Neuron (in vitro differentiated cells): Measurements from ENCODE around the gene PPDPF.

Experiments used
- H2AFZ ChIP-seq: one replicate; pipeline ENCODE4 v1.6.1; 2013; ENCODE audit warnings: low read depth, mild to moderate bottlenecking, inconsistent platforms, low read length, moderate library complexity
- H3K27me3 ChIP-seq: one replicate; pipeline ENCODE4 v1.6.1; 2013; ENCODE audit warnings: low read length; ENCODE audit not compliant: insufficient read depth
- H3K36me3 ChIP-seq: one replicate; pipeline ENCODE4 v1.6.1; 2013; ENCODE audit warnings: low read length; ENCODE audit not compliant: insufficient read depth
- H3K4me1 ChIP-seq: one replicate; pipeline ENCODE4 v1.6.1; 2013; ENCODE audit warnings: low read length; ENCODE audit not compliant: insufficient read depth
- H3K4me3 ChIP-seq: 2 replicates; pipeline ENCODE4 v1.5.1; 2013; ENCODE audit warnings: mild to moderate bottlenecking, low read length, moderate library complexity
- H3K9me3 ChIP-seq: one replicate; pipeline ENCODE4 v1.6.1; 2013; ENCODE audit warnings: low read length

Gene PPDPF

DNA sequence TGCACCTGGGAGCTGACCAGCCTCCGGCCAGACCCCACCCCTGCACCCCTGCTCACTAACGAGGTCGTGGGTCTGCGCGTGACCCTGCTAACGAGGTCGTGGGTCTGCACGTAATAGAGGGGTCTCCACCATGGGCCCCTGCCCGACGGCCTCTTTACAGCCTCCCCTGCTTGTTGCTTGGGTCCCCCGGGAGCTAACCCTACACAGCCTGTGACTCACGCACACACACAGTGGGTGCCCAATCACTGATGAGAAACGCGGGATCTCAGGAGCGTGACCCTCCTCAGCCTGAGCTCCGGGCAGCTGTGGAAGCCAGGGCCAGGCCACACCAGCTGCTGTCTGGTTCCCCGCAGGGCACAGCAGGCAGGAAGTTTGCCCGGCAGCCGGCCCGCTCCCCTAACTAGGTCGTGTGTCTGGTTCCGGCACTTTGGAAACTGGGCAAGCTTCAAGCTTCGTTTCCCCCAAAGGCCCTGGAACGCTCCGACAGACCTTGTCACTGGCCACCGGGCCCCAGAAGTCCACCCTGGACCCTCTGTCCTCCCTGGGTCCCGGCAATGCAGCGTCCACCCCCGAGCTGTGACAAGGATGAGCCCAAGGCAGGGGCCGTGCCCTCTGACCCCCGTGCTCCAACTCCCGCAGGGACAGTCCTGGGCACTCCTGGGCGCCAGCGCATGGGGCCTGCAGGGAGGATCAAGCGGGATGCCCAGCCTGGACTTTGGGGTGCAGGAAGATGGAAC is 15.8 kb downstream of the PPDPF start:
- Histone ChIP-seq H2AFZ (no peak overlapping the region), H3K9me3 (no peaks in the 10 kb centered on the region), H3K36me3 (no peaks in the 10 kb centered on the region), H3K27me3 (peaks cover 5% of the 10 kb centered on the region), H3K4me3 (no peak overlapping the region), H3K4me1 (peaks cover 9% of the 10 kb centered on the region)

DNA sequence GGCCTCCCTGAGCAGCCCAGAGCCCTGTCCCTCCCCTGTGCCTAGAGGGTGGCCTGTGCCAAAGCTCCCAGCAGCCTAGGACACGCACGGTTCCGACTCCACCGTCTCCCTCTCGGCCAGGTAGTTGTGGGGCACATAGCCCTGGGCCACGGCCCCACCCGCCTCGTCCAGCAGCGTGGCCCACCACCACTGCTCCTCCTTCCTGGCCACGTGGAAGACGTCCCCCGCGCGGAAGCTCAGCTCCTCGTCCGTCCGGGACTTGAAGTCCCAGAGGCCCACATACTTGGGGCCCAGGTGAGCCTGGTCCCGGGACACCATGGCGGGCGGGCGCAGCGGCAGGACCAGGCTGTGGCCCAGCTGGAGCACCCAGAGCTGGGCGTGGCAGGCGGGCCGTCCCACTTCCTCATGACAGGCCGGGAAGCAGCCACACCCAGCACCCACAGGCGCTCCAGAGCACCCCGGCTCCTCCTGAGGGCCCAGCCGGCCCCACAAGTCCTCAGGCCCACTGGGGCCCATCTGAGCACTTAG is 16.5 kb downstream of the PPDPF start, which contains the start of gene PTK6:
PTK6 (minus strand) TSS at position 380 of the 528 bp plus-strand sequence; CDS start at position 318, 62 bp downstream.
- peaks cover 5% of the 10 kb centered on the region for H3K27me3 ChIP-seq
- no peaks in the 10 kb centered on the region for H3K9me3 ChIP-seq
- H3K36me3 ChIP-seq: no peaks in the 10 kb centered on the region
- H3K4me3 ChIP-seq: no peak within 1 kb of the TSS
- H3K4me1 ChIP-seq: peaks cover 9% of the 10 kb centered on the region
- H2AFZ ChIP-seq: no peak within 1 kb of the TSS

DNA sequence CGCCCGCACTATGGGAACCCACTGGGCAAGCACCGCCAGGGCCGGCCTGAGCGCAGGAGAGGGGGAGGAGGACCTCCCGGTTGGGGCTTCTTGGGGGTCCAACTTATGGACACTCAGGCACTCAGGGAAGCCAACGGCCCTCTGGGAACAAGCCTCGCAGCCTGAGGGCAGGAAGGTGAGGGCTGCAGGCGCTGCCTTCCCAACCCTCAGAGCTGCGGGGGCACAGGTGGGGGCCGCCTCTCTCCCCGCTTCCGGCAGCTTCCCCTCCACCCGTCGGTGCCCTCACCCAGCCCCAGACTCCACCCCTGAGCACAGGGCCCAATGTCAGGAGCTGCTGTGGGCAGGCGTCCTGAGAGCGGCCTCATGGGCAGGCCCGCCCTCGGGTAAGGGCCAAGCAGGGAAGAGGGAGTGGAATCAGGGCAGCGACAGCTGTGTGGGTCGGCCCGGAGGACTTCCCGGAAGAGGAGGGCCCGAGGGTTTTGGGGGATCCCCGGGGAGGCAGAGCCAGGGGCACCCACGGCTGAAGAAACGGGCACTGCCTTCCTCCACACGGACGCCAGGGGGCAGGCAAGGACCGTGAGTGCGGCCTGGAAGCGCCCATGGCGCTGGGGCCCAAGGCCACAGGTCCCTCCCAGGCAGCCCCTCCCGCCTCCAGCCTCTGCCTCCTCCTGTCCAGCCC is 17.1 kb downstream of the PPDPF start:
- no peaks in the 10 kb centered on the region for H3K36me3 ChIP-seq
- H2AFZ ChIP-seq: no peak overlapping the region
- no peak overlapping the region for H3K4me3 ChIP-seq
- H3K4me1 ChIP-seq: peaks cover 9% of the 10 kb centered on the region
- H3K27me3 ChIP-seq: peaks cover 5% of the 10 kb centered on the region
- no peaks in the 10 kb centered on the region for H3K9me3 ChIP-seq

DNA sequence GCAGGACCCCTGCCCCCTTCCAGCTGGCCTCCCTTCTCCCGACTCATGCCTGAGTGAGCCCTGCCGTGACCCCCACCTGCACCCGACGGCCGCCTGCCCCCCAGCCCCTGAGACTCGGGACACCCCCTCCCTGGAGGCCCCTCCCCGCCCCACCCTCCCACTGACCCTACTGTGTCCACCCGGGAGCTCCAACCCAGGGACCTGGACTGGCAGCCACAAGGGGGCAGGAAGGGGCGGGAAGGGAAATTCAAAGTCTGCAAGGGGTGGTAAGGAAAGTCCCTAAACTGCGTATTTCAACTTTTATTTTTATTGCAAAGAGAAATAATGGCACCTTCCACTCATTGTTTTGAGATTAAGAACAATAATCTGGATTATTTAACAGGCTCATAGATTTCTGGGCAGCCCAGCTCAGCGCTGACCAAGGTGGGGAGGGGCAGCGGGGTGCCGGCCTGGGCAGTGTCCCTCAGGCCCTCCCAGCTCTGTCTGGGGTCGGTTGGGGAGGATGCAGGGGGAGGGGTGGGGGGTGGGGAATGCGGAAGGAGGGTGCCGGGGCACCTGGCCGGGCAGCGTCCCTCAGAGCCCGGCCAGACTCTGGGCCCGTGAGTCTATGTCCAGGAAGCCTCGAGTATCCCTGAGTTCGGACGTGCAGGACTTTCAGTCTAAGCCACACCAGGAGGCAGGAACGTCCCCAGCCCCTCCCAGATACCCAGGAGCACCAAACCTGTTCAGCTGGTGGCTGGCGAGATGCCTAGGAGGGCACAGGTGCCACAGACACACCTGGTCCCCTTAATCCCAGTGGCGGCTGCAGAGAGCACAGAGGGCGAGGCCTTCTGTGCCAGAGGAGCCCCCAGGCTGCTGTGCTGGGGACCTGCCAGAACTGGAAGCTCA is 17.9 kb downstream of the PPDPF start:
- no peak overlapping the region for H2AFZ ChIP-seq
- H3K36me3 ChIP-seq: no peaks in the 10 kb centered on the region
- peaks cover 5% of the 10 kb centered on the region for H3K27me3 ChIP-seq
- peaks cover 9% of the 10 kb centered on the region for H3K4me1 ChIP-seq
- no peak overlapping the region for H3K4me3 ChIP-seq
- H3K9me3 ChIP-seq: no peaks in the 10 kb centered on the region

DNA sequence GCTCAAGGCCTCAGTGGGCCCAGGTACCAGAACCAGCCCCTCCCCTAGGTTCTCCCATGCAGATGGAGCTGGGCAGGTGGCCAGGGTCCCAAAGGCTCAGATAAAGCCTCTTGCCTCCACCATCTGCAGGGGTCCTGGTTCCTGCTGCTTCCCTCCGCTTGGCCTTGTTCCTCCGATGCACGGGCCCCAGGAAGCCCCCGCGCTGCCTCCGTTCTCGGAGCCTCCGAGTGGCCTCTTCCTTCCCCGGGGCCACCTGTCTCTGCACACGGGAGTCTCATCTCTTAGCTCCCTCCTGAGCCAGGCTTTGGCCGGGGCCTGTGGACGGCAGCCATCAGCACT is 18.5 kb downstream of the PPDPF start:
- Histone ChIP-seq H3K4me1 (peaks cover 9% of the 10 kb centered on the region), H3K36me3 (no peaks in the 10 kb centered on the region), H2AFZ (no peak overlapping the region), H3K9me3 (no peaks in the 10 kb centered on the region), H3K27me3 (peaks cover 5% of the 10 kb centered on the region), H3K4me3 (no peak overlapping the region)

DNA sequence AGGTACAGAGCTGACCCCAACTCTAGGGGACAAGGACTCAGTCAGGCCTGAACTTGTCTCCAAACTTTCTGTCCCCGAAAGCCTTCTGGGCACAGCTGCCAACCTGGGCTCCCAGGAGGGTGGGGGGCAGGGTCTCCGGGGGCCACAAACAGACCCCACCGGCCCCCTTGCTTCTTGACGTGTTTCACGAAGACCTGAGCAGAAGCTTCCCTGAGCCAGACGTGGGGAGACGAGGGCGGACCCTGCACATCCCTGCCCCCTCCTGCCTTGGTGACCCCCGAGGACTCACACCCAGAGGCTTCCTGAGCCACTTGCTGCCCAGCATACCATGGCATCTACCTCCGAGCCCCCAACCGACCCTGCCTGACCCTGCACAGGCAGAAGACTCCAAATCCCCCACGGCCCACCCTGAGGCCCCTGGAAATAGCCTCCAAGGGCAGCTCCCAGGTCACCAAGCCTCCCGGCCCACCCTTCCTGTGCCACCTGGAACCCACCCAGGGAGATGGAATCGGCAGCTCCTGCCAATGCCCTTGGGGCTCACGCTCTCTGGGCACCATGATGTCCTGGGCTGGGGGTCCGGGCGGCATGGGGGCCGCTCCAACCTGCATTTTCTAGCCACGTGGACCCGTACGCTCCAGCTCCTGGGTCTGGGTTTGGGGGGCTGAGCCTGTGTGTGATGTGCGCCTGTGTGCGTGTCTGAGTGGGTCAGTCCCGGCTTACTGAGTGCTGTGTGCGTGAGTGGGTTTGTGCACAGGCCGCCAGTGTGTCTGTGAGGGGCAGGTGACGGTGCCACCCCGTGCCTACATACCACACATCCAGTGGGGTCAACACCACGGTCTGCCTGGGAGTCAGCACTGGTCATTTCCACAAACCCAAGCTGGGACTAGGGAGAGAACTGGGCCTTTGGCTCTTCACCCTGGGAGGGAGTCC is 19.1 kb downstream of the PPDPF start:
- Histone ChIP-seq H2AFZ (no peak overlapping the region), H3K27me3 (peaks cover 9% of the 10 kb centered on the region), H3K9me3 (no peaks in the 10 kb centered on the region), H3K36me3 (no peaks in the 10 kb centered on the region), H3K4me1 (peaks cover 9% of the 10 kb centered on the region), H3K4me3 (no peak overlapping the region)

DNA sequence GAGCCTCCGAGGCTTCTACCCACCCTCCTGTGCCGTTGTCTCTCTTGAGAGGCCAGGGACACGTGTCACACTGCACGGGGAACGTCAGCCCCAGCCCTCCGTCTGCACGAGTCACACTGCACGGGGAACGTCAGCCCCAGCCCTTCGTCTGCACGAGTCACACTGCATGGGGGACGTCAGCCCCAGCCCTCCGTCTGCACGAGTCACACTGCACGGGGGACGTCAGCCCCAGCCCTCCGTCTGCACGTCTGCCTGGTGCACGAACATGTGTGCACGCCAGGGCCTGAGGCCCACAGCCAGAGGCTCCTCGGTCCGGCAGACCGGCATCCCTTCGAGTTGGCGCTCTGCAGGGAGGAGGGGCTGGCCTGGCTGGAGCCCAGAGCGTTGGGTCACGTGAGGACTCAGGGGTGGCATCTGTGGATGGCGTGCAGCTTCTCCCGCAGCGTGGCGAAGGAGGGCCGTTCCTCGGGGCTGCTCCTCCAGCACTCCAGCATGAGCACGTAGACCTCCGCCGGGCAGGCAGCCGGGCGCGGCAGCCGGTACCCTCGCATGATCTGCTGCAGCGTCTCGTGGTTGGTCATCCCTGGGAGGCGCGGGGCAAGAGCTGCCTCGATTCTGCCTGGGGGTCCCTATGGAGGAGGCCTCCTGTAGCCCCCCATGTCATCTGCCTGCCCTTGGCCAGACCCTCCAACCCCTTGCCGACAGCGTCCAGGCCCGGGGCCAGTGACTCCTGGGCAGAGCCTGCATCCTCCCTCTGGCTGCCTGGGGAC is 20.0 kb downstream of the PPDPF start:
- Histone ChIP-seq H3K4me1 (peaks cover 4% of the 10 kb centered on the region), H3K9me3 (no peaks in the 10 kb centered on the region), H3K36me3 (no peaks in the 10 kb centered on the region), H2AFZ (no peak overlapping the region), H3K27me3 (peaks cover 15% of the 10 kb centered on the region), H3K4me3 (no peak overlapping the region)

DNA sequence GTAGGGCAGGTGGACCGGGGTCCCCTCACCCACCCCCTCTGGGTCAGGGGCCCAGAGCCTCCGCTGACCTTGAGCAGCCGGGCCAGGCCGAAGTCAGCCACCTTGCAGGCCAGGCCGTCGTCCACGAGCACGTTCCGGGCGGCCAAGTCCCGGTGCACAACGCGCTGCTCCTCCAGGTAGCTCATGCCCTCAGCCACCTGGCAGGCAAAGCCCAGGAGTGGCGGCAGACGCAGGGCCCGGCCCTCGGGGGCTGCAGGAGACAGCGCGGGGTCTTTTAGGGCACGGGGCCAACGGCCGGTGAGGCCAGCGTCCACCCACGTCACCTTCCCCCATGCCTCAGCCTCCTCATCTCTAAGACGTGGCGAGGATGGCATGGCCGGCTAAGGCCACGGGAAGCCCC is 20.8 kb downstream of the PPDPF start:
- no peaks in the 10 kb centered on the region for H3K9me3 ChIP-seq
- H3K4me3 ChIP-seq: no peak overlapping the region
- peaks cover 23% of the 10 kb centered on the region for H3K27me3 ChIP-seq
- no peaks in the 10 kb centered on the region for H3K36me3 ChIP-seq
- peaks cover 4% of the 10 kb centered on the region for H3K4me1 ChIP-seq
- H2AFZ ChIP-seq: no peak overlapping the region

DNA sequence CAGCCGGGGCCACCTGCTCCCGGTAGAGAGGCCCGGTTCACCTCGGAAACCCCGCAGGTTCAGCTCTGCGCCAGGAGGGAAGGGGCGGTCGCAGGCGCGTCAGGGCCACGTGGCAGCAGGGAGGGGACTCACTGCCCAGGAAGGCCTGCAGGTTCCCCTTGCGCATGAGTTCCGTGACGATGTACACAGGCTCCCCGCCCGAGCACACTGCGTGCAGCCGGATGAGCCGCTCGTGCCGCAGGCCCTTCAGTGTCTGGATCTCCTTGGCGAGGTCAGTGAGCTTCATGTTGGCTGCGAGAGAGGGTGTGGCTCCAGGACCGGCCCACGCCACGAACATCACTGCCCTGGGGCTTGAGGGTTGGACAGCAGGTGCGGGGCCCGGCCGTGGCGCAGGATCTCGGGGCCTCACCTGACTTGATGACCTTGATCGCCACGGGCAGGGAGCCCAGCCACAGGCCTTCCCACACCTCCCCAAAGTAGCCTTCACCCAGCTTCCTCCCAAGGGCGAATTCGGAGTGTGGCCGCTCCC is 21.5 kb downstream of the PPDPF start:
- no peak overlapping the region for H2AFZ ChIP-seq
- H3K4me1 ChIP-seq: peaks cover 4% of the 10 kb centered on the region
- no peak overlapping the region for H3K4me3 ChIP-seq
- no peaks in the 10 kb centered on the region for H3K36me3 ChIP-seq
- peaks cover 29% of the 10 kb centered on the region for H3K27me3 ChIP-seq
- no peaks in the 10 kb centered on the region for H3K9me3 ChIP-seq

DNA sequence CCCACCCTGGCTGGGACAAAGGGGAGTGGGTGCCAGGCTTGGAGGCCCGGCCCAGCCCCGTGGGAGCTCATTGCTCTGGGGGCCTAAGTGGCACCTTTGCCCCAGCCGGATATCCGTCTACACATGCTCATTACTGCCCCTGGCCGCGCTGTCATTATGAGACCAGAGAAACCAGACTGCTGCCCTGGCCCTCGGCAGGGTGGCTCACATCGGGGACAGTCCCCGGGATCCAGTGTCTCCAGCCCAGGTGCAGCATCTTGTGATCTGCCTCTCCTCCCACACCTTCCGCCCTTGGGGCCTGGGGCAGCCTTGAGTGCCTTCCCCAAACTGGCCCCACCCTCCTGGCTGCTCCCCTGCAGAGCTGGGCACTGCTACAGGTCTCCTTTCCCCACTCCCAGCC is 22.1 kb downstream of the PPDPF start:
- H2AFZ ChIP-seq: no peak overlapping the region
- H3K27me3 ChIP-seq: peaks cover 34% of the 10 kb centered on the region
- H3K4me1 ChIP-seq: peaks cover 1% of the 10 kb centered on the region
- no peaks in the 10 kb centered on the region for H3K36me3 ChIP-seq
- H3K4me3 ChIP-seq: no peak overlapping the region
- no peaks in the 10 kb centered on the region for H3K9me3 ChIP-seq

DNA sequence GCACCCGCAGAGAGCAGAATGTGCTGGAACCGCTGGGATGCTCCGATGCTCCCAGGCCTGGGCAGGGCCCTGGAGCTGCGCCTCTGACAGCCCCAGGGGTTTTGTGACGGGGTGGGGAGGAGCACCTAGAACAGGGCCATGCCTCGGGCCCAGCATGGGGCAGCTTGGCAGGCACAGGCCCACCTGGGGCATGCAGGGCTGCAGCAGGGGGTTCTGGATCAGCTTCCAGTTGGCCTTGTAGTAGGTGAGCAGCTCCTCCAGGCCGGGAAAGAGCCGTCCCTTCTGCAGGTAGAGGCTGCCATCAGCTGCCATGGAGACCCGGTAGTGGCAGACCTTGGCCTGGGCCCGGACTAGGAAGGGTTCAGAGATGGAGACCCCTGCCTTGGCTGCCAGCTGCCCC is 22.6 kb downstream of the PPDPF start:
- no peaks in the 10 kb centered on the region for H3K4me1 ChIP-seq
- H3K27me3 ChIP-seq: peaks cover 38% of the 10 kb centered on the region
- H3K4me3 ChIP-seq: no peak overlapping the region
- H3K36me3 ChIP-seq: no peaks in the 10 kb centered on the region
- no peak overlapping the region for H2AFZ ChIP-seq
- H3K9me3 ChIP-seq: no peaks in the 10 kb centered on the region
